Stimulated activated CD4-positive, alpha-beta T cell treated with anti-CD3 and anti-CD28 coated beads, Interleukin-15, amount 100 ng/mL, for 1 hour (primary cell): ENCODE data around the gene OR10H5.
"Not testable (repeated sequence)": the region's sequence is repeated elsewhere in the genome, so short reads cannot be mapped to it uniquely, and the experiment has no call there.

ENCODE experiments used
- DNase-seq, 2 donors: peaks; one replicate each; pipeline ENCODE4 v3.0.0-alpha.2; 2020; ENCODE audit warnings: low read depth in 1 of 2, low spot score in 1 of 2

OR10H5 gene

DNA sequence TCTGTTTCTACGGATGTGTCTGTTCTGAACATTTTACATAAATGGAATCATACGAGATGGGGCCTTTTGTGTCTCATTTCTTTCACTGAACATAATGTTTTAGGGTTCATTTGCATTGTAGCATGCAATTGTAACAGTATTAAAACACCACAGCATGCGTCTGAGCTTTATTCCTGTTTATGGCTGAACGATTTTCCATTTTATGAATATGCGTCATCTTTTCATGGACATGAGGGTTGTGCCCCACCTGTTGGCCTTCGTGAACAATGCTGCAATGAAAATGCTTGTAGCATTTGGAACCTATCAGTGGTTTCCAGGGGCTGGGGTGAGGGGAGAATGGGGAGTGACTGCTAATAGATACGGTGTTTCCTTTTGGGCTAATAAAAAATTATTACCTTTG, 22.9 kb downstream of the OR10H5 start:
- DNase-seq = no peak

DNA sequence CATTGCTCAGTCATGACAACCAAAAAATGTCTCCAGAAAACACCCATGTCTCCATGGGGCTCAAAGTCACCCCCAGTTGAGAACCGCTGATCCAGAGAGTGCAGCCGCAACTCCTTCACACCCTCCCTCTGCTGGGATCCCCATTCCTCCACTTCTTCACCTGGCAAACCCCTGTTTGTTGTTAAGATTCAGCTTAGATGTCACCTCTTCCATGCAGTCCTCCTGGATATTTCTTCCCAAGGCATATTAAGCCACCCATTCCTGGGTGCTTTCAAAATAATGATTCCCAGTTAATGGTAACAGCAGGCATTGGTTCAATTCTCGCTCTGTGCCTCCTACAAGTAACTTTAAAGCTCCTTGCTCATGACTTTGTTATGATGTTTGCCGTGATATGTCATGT, 24.0 kb downstream of the OR10H5 start:
- no peak for DNase-seq

DNA sequence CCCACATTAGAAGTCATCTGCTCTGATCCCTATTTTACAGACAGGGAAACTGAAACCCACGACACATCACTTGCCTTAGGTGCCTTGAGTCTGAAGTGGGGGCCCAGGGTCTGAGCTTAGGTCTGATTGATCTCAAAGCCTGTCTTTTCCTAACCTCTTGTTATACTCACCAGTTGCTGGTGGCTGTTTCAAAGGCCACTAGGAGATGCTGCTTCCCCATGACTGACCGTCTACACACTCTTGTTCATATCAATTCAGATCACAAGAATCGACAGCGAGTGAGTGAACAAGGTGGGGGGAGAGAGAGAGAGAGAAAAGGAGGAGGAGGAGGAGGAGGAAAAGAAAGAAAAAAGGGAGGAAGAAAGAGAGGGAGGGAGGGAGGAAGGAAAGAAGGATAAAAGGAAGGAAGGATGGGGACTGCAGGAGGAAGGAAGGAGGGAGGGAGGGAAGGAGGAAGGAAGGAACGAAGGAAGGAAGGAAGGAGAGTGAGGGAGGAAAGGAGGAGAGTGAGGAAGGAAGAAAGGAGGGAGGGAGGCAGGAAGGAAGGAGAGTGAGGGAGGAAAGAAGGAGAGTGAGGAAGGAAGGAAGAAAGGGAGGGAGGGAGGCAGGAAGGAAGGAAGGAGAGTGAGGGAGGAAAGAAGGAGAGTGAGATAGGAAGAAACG, 24.7 kb downstream of the OR10H5 start:
- DNase-seq = no peak

DNA sequence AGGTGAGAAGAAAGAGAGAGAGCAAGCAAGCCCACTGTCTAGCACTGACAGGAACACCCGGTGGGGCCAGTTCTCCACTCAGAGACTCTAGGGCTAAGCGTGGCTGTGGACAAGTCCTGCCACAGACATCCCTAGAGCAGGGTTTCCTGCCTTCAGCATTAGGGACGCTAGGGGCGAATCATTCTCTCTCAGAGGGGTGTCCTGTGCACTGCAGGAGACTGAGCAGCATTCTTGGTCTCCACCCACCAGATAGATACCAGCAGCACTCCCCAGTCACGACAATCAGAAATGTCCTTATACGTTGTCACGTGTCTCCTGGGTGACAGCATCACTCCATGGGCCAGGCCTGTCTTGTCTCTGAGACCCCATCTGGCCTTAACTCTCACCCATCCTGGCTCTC, 26.5 kb downstream of the OR10H5 start:
- no peak for DNase-seq

DNA sequence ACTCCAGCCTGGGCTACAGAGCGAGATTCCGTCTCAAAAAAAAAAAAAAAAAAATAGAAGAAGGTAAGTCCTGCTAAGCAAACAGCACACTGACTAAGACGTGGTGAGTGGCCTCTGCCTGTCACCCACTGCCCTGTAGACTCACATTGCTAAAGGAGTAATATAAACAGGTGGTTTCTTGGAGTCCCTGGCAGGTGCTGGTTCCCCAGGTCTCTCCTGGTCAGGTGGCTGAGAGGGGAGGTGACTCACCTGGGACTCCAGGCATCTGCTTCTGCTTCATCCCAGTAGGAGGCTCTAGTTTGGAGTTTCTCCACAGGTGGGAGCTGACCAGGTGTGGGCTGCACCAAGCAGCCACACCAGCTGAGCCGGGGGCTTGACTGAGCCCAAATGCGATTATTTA, 27.8 kb downstream of the OR10H5 start, which contains the start of gene OR10H1:
Gene OR10H1 (minus strand): TSS at position 359 of the 400 bp plus-strand sequence. CDS start 7,627 bp downstream, outside the sequence.
- DNase-seq = no peak

DNA sequence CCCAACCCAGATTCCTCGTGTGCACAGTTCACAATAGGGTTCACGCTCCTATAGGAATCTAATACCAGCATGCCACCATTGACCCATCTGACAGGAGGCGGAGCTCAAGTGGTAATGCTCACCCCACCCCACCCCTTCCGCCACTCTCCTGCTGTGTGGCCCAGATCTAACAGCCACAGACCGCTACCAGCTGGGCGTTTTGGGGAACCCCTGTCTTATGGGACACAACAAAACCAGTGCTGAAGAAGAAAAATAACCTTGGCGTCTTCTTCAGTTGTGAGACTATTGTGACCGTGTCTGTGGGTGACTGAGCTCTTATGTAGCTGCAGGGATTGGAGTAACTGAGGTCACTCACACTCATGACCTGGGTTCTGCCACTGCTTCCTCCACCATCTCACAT, 33.2 kb downstream of the OR10H5 start:
- no peak for DNase-seq

DNA sequence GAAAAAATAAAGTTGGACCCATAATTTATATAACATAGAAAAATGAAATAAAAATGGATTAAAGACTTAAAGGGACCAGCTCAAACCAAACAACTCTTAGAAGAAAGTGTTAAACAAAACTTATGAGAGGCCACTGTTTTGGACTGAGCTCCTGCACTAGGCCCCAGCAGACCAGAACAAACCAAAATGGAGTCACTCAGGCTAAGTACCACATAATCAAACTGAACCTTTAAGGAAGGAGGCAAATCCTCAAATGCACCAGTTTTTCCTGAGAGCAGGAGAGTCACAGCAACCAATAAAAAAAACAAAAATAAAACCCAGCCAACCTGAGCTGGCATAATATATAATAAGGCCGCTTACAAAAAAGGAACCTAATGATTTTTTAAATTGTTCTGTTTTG, 38.3 kb downstream of the OR10H5 start:
- DNase-seq = no peak

DNA sequence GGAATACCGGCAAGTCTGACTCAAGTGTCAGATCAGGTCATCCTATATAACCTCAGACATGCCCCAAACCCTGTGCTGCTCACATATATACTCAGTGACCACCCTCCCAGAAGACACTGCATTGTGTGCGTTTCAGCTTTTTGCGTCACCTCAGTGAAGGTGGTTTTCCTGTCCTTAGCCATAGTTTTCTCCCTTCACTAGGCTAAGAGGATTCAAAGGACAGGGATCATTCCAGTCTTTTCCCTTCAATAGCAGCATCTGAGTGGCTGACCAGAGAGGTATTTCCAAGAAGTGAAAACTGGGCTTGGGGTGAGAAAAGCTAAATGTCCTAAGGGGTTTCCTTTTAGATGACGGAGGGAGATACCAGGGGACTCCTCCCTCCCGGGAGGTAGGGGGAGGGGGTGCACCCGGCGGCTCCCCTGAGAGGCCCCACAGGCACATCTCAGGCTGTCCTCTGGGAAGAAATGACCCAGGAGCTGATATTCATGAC, 40.7 kb downstream of the OR10H5 start:
- no peak for DNase-seq

DNA sequence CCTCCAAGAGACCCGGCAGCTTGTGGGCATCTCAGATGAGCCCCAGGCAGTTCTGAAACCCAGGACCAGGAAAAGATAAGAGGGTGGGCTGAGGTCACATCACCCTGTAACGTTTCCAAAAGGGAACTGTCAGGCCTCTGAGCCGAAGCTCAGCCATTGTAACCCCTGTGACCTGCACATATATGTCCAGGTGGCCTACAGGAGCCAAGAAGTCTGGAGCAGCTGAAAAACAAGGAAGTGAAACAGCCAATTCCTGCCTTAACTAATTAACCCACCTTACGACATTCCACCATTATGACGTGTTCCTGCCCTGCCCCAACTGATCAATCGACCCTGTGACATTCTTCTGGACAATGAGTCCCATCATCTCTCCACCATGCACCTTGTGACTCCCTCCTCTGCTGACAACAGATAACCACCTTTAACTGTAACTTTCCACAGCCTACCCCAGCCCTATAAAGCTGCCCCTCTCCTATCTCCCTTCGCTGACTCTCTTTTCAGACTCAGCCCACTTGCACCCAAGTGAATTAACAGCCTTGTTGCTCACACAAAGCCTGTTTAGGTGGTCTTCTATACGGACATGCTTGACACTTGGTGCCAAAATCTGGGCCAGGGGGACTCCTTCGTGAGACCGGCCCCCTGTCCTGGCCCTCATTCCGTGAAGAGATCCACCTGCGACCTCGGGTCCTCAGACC, 41.3 kb downstream of the OR10H5 start:
- not testable (repeated sequence) for DNase-seq

DNA sequence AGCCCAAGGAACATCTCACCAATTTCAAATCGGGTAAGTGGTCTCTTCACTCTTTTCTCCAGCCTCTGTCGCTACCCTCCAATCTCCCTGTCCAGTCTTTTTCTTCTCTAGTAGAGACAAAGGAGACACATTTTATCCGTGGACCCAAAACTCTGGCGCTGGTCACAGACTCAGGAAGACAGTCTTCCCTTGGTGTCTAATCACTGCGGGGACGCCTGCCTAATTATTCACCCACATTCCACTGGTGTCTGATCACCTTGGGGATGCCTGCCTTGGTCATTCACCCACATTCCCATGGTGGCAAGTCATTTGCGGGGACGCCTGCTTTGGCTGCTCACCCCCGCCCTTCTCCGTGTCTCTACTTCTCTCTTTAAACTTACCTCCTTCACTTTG, 41.8 kb downstream of the OR10H5 start:
- no peak for DNase-seq

DNA sequence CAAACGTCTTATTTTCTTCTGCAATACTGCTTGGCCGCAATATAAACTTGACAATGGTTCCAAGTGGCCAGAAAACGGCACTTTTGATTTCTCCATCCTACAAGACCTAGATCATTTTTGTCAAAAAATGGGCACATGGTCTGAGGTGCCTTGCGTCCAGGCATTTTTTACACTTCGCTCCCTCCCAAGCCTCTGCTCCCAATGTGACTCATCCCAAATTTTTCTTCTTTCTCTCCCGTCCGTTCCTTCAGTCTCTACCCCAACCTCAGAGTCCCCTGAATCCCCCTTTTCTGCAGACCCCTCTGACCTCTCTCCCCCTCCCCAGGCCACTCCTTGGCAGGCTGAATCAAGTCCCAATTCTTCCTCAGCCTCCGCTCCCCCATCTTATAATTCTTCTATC, 42.3 kb downstream of the OR10H5 start:
- no peak for DNase-seq

DNA sequence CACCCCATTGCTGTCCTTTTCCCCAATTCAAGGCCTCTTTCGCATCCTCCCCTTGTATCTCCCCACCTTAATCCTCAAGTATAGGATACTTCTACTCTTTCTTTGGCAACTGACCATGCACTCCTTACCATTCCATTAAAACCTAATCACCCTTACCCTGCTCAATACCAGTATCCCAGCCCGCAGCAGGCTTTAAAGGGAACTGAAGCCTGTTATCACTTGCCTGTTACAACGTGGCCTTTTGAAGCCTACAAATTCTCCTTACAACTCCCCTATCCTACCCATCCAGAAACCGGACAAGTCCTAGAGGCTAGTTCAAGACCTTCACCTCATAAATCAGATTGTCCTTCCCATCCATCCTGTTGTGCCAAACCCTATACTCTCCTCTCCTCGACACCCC, 44.2 kb downstream of the OR10H5 start:
- no peak for DNase-seq

DNA sequence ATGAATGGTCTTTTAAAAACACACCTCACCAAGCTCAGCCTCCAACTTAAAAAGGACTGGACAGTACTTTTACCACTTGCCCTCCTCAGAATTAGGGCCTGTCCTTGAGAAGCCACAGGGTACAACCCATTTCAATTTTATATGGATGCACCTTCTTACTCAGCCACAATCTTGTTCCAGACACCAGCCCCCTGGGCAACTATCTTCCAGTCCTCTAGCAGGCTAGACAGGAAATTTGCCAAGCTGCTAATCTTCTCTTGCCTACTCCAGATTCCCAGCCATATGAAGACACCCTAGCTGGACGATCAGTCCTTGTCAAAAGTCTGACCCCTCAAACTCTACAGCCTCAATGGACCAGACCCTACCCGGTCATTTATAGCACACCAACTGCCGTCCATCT, 46.8 kb downstream of the OR10H5 start:
- not testable (repeated sequence) for DNase-seq

DNA sequence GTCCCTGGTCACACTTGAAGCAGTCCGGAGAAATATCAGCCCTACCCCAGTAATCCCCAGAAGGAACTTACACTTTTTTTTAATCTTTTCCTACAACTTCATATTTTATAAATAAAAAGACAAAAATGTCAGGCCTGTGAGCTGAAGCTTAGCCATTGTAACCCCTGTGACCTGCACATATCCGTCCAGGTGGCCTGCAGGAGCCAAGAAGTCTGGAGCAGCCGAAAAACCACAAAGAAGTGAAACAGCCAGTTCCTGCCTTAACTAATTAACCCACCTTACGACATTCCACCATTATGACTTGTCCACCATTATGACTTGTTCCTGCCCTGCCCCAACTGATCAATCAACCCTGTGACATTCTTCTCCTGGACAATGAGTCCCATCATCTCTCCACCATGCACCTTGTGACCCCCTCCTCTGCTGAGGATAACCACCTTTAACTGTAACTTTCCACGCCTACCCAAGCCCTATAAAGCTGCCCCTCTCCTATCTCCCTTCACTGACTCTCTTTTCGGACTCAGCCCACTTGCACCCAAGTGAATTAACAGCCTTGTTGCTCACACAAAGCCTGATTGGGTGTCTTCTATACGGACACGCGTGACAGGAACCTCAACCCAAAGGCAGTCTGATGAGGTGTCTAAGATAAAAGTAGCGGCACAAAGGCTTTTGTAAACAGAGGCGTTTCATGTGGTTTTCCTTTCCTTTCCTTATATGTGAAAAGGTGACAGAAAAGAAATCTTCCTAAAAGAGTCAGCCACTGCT, 48.3 kb downstream of the OR10H5 start:
- peak in 1 of 2 donors; percentile 32 for DNase-seq

DNA sequence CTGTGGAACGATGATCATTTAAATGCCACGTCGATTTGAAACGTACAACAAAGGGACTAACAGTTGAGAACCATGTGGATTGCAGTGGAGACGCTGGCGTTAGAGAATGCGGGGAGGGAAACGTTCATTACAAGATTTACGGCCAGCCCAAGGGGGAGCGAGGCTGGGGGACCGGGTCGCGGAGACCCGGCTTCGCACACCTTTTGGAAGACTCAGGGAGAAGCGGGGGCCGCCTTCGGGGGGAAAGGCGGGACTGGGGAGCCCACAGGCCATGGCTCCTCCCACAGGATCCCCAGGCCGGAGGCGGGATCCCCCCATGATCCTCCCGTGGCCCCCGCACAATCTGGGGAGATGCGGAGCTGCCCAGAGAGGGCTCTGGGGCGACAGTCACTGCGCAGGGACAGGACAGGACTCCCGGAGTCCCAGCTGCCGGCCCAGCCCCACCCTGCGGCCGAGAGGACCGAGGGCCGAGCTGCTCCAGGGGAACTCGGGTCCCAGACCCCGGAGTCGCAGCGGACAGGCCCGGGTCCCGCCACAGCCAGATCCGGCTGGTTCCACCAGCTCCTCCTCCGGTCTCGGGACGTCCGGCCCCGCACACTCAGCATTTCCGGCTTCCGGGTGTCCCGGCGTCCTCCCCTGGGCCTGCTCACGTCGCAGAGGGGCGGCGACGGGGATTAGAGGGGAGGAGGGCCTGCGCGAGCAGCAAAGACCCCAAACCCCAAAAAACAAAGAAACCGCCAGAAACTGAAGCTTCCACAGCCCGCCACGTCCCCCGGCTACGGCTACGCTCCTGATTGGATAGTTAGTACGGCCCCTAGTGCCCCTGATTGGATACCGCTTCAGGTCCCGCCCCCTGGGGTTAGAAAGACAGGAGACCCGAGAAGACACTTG, 49.1 kb downstream of the OR10H5 start:
- DNase-seq = peak; percentile 87 to 90

DNA sequence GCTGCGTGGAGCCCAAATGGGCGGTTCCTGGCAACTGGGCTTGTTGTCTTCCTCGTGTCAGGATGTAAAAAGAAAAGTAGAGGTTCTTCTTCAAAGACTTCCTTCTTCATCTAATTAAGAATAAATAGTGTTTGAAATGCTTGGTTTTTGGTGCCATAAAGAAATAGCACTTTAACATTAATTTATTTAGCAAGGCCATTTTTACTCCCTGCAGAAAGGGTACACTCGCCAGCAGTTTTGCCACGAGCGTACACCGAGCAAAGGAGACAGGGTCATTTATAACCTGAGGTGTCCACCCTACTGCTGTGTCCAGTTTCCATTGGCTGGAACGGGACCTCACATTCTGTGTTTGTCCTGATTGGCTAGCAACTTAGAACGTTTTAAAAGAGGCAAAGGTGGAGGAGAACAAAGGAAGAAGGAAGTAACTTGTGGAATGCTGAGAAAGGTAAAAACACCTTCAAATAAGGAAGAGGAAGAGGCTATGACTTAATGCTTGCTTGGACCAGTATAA, 49.8 kb downstream of the OR10H5 start:
- no peak for DNase-seq

DNA sequence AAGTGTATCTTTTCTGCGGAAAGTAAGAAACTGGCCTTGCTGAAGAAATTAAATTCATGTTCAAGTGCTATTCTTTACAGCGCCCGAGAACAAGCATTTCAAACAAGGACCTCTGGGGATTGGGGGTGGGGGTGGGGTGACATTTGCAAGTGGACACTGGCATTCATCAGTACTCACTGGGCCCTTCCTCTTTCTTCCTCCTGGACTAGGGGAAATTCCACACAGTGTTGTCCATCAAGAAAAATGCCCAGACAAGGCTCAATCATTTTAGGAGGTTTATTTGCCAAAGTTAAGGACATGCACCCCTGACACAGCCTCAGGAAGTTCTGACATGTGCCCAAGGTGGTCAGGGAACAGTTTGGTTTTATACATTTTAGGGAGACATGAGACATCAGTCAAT, 50.9 kb downstream of the OR10H5 start:
- DNase-seq = no peak

DNA sequence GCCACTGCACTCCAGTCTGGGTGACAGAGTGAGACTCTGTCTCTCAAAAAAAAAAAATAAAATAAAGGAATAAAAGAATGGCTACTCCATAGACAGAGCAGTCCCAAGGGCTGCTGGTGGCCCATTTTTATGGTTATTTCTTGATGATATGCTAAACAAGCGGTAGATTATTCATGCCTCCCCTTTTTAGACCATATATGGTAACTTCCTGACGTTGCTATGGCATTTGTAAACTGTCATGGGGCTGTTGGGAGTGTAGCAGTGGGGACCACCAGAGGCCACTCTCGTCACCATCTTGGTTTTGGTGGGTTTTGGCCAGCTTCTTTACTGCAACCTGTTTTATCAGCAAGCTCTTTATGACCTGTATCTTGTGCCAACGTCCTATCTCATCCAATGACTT, 52.4 kb downstream of the OR10H5 start:
- not testable (repeated sequence) for DNase-seq

DNA sequence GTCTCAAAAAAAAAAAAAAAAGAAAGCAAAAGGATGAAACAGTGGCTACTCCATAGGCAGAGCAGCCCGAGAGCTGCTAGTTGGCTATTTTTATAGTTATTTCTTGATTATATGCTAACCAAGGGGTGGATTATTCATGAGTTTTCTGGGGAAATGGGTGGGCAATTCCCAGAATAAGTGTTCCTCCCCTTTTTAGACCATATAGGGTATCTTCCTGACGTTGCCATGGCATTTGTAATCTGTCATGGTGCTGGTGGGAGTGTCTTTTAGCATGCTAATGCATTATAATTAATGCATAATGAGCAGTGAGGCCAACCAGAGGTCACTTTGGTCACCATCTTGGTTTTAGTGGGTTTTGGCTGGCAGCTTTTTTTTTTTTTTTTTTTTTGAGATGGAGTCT, 53.4 kb downstream of the OR10H5 start:
- no peak for DNase-seq

DNA sequence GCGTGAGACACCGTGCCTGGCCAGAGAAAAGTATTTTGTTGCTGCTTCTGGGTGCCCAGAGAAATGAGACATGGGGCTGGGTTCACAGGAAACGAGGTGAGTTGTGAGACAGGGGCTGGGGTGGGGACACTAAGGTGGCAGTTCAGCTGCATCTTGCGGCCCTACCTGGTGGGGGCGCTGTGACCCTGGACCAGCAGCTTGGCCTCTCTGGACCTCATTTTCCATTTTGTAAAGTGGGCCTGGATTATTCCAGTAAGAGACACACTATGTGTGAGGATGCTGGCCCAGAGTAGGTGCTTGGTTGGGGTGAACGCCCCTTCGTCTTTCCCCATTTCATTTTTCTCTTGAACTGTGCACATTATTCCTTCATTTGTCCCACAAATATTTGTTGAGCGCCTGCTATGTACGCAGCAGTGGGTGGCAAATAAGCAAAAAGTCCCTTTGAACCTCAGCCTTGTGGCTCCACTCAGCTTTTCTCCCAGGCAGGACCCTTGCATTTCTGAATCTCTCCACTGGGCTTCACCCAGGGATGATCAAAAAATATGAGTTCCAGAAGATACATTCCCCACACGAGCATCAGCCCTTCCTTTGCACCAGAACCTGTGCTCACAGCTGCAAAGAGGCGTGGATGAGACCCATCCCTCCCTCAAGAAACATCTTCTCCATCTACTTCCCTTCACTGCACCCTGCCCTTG, 54.6 kb downstream of the OR10H5 start:
- DNase-seq = no peak
